Ovary (tissue), 3 donors: ENCODE data around the gene SIMC1.
"Not testable (repeated sequence)": the region's sequence is repeated elsewhere in the genome, so short reads cannot be mapped to it uniquely, and the experiment has no call there.

Experiments used
- CTCF ChIP-seq, 3 donors: fragments of 450-650 bp in 2 of 3; fragments of 200-600 bp in 1 of 3; IDR thresholded peaks; one replicate each; pipeline versions ENCODE4 v1.5.1 to v1.8.0; 2016 to 2022; ENCODE audit warnings: antibody characterized with exemption in 3 of 3, mild to moderate bottlenecking in 1 of 3
- EP300 ChIP-seq: sonication (generic); formaldehyde crosslinking; IDR thresholded peaks from one replicate; pipeline ENCODE4 v1.6.1; 2017; ENCODE audit warnings: antibody characterized with exemption
- donor health status: DM: no; HTN: no; CAD: no.

GRCh38 chr5:176237971-176238644 is at the start of gene SIMC1:
- TF ChIP-seq EP300; CTCF (IDR thresholded peaks at IDR 0.05): not testable (repeated sequence)
